ENCODE data around the gene RPL13.

RPL13 gene

GRCh38 chr16:89544713-89545043 lies 15.8 kb upstream of the RPL13 start:
- no peaks in the 10 kb centered on the region for H3K27me3 ChIP-seq (ENCODE audit: insufficient read depth, low read length, poor library complexity)
- TF ChIP-seq CTCF (IDR thresholded peaks at IDR 0.05; ENCODE audit: borderline replicate concordance, extremely low read depth, low read length, poor library complexity, severe bottlenecking) (no peak), EZH2 (IDR thresholded peaks at IDR 0.05; ENCODE audit: borderline replicate concordance, low read depth, low read length, severe bottlenecking) (no peak)
- no peak overlapping the region for H2AFZ ChIP-seq (ENCODE audit: low read depth, low read length)
- DNase-seq (no peak), ATAC-seq (ENCODE audit: insufficient read depth, low read depth) (no peak)
- no peak overlapping the region for H3K9ac ChIP-seq (ENCODE audit: low read depth, low read length)
- H3K9me3 ChIP-seq (ENCODE audit: insufficient read depth, low read length, severe bottlenecking) = no peaks in the 10 kb centered on the region
- no peaks in the 10 kb centered on the region for H3K4me1 ChIP-seq (ENCODE audit: insufficient read depth, low read length)
- H4K20me1 ChIP-seq (ENCODE audit: insufficient read depth, low read length) = peaks cover 7% of the 10 kb centered on the region; the same call in 1 of the 2 replicates
- no peak overlapping the region for H3K27ac ChIP-seq (ENCODE audit: low read length)
- no peak overlapping the region for H3K4me3 ChIP-seq (ENCODE audit: low read depth in 1 of 2, low read length in 2 of 2)
- H3K36me3 ChIP-seq (ENCODE audit: insufficient read depth, low read length) = peaks cover 69% of the 10 kb centered on the region
- H3K4me2 ChIP-seq (ENCODE audit: insufficient read depth, low read length) = no peak overlapping the region
- H3K79me2 ChIP-seq (ENCODE audit: insufficient read depth, low read length) = no peaks in the 10 kb centered on the region

GRCh38 chr16:89545044-89545830 lies 15.2 kb upstream of the RPL13 start:
- ATAC-seq (ENCODE audit: insufficient read depth, low read depth) = no peak
- Histone ChIP-seq H3K4me2 (ENCODE audit: insufficient read depth, low read length) (no peak overlapping the region), H3K36me3 (ENCODE audit: insufficient read depth, low read length) (peaks cover 67% of the 10 kb centered on the region)

GRCh38 chr16:89545831-89546574 lies 14.5 kb upstream of the RPL13 start:
- Histone ChIP-seq H3K36me3 (ENCODE audit: insufficient read depth, low read length) (peaks cover 69% of the 10 kb centered on the region), H3K4me2 (ENCODE audit: insufficient read depth, low read length) (no peak overlapping the region), H3K4me1 (ENCODE audit: insufficient read depth, low read length) (no peaks in the 10 kb centered on the region), H3K27me3 (ENCODE audit: insufficient read depth, low read length, poor library complexity) (no peaks in the 10 kb centered on the region), H3K27ac (ENCODE audit: low read length) (no peak overlapping the region), H3K79me2 (ENCODE audit: insufficient read depth, low read length) (no peaks in the 10 kb centered on the region), H3K4me3 (ENCODE audit: low read depth in 1 of 2, low read length in 2 of 2) (no peak overlapping the region), H4K20me1 (ENCODE audit: insufficient read depth, low read length) (peaks cover 5% of the 10 kb centered on the region; the same call in 1 of the 2 replicates), H3K9me3 (ENCODE audit: insufficient read depth, low read length, severe bottlenecking) (no peaks in the 10 kb centered on the region), H2AFZ (ENCODE audit: low read depth, low read length) (no peak overlapping the region), H3K9ac (ENCODE audit: low read depth, low read length) (no peak overlapping the region)
- DNase-seq (no peak), ATAC-seq (ENCODE audit: insufficient read depth, low read depth) (no peak)
- no peak for TF ChIP-seq CTCF (IDR thresholded peaks at IDR 0.05; ENCODE audit: borderline replicate concordance, extremely low read depth, low read length, poor library complexity, severe bottlenecking)
- no peak for TF ChIP-seq EZH2 (IDR thresholded peaks at IDR 0.05; ENCODE audit: borderline replicate concordance, low read depth, low read length, severe bottlenecking)

More at GRCh38 chr16:89545044-89545830, 15.2 kb upstream of the RPL13 start:
- H2AFZ ChIP-seq (ENCODE audit: low read depth, low read length) = no peak overlapping the region
- H3K27ac ChIP-seq (ENCODE audit: low read length) = no peak overlapping the region
- no peak for TF ChIP-seq CTCF (IDR thresholded peaks at IDR 0.05; ENCODE audit: borderline replicate concordance, extremely low read depth, low read length, poor library complexity, severe bottlenecking)
- no peak for TF ChIP-seq EZH2 (IDR thresholded peaks at IDR 0.05; ENCODE audit: borderline replicate concordance, low read depth, low read length, severe bottlenecking)
- H3K27me3 ChIP-seq (ENCODE audit: insufficient read depth, low read length, poor library complexity) = no peaks in the 10 kb centered on the region
- no peaks in the 10 kb centered on the region for H3K79me2 ChIP-seq (ENCODE audit: insufficient read depth, low read length)
- peaks cover 7% of the 10 kb centered on the region; the same call in 1 of the 2 replicates for H4K20me1 ChIP-seq (ENCODE audit: insufficient read depth, low read length)
- no peaks in the 10 kb centered on the region for H3K4me1 ChIP-seq (ENCODE audit: insufficient read depth, low read length)
- no peak for DNase-seq
- H3K4me3 ChIP-seq (ENCODE audit: low read depth in 1 of 2, low read length in 2 of 2) = no peak overlapping the region
- H3K9ac ChIP-seq (ENCODE audit: low read depth, low read length) = no peak overlapping the region
- no peaks in the 10 kb centered on the region for H3K9me3 ChIP-seq (ENCODE audit: insufficient read depth, low read length, severe bottlenecking)
